GM12892 (cell line): ENCODE data around the gene GAS2L2.

Source experiments
- POLR2A ChIP-seq: IDR thresholded peaks from 2 replicates; pipeline ENCODE4 v1.6.1; 2011; ENCODE audit warnings: low read depth, low read length, control low read depth
- POLR2AphosphoS5 ChIP-seq: IDR thresholded peaks from 2 replicates; pipeline ENCODE4 v1.6.1; 2011; ENCODE audit warnings: low read depth, low read length, control low read depth
- TAF1 ChIP-seq: IDR thresholded peaks from 2 replicates; pipeline ENCODE4 v1.6.1; 2011; ENCODE audit warnings: low read depth, mild to moderate bottlenecking, control low read depth, low read length, borderline replicate concordance

- TF ChIP-seq POLR2A, result no peak
- TF ChIP-seq POLR2AphosphoS5, result no peak
- TF ChIP-seq TAF1, result no peak
Measured at GRCh38 chr17:35725802-35726126, 27.3 kb downstream of the GAS2L2 start.
